ENCODE results near the gene GTPBP6.

Gene GTPBP6

GRCh38 chrX:261919-262352, 56.7 kb downstream of the GTPBP6 start:
- H3K27me3 ChIP-seq (ENCODE audit: insufficient read depth, low read length): no peaks in the 10 kb centered on the region
- H3K14ac ChIP-seq (ENCODE audit: low read length): peak overlapping the region; percentile 81
- H4K12ac ChIP-seq (ENCODE audit: low read depth, low read length): no peak overlapping the region
- H4K91ac ChIP-seq (ENCODE audit: low read depth, low read length): peak overlapping the region; percentile 94
- peak overlapping the region; percentile 94 for H3K27ac ChIP-seq (ENCODE audit: low read depth, low read length)
- no peak overlapping the region for H3K9ac ChIP-seq (ENCODE audit: low read length)
- H2BK5ac ChIP-seq (ENCODE audit: low read depth, low read length, poor library complexity): peak overlapping the region; percentile 19
- DNase-seq: no peak
- WGBS (ENCODE audit: extremely low coverage, insufficient coverage, insufficient read length): no CpG with 5 or more reads among the region's 12 CpGs
- H2AFZ ChIP-seq (ENCODE audit: insufficient read depth, low read length, poor library complexity): no peak overlapping the region
- H2BK120ac ChIP-seq (ENCODE audit: insufficient read depth, low read length, poor library complexity): peak overlapping the region; percentile 96
- no peak overlapping the region for H2AK5ac ChIP-seq (ENCODE audit: low read length)
- H3K4me3 ChIP-seq (ENCODE audit: low read depth, low read length): no peak overlapping the region
- H3K23ac ChIP-seq (ENCODE audit: low read length): no peak overlapping the region
- H3K79me1 ChIP-seq (ENCODE audit: low read length): peaks cover 15% of the 10 kb centered on the region
- H2BK12ac ChIP-seq (ENCODE audit: low read length): peak overlapping the region; percentile 99
- H3K9me3 ChIP-seq (ENCODE audit: insufficient read depth, low read depth, low read length): peaks cover 3% of the 10 kb centered on the region
- H3K4me2 ChIP-seq (ENCODE audit: low read length): peak overlapping the region; percentile 48
- no peak overlapping the region for H3K18ac ChIP-seq (ENCODE audit: low read length)
- H3K36me3 ChIP-seq (ENCODE audit: control insufficient read depth in 1 of 2, insufficient read depth in 2 of 2, low read length in 2 of 2): no peaks in the 10 kb centered on the region
- H3K4ac ChIP-seq (ENCODE audit: low read depth, low read length): no peak overlapping the region
- H4K8ac ChIP-seq (ENCODE audit: low read depth, low read length): peak overlapping the region; percentile 87
- peaks cover 11 to 14% of the 10 kb centered on the region in 2 experiments for H3K4me1 ChIP-seq (ENCODE audit: control insufficient read depth in 1 of 2, insufficient read depth in 2 of 2, low read length in 2 of 2)
- peaks cover 3% of the 10 kb centered on the region for H3K79me2 ChIP-seq (ENCODE audit: control insufficient read depth, insufficient read depth, low read length, poor library complexity)

GRCh38 chrX:261167-261918, 57.3 kb downstream of the GTPBP6 start:
- Histone ChIP-seq H4K91ac (ENCODE audit: low read depth, low read length) (peak overlapping the region; percentile 97), H3K4me3 (ENCODE audit: low read depth, low read length) (no peak overlapping the region), H3K14ac (ENCODE audit: low read length) (peak overlapping the region; percentile 65), H2AFZ (ENCODE audit: insufficient read depth, low read length, poor library complexity) (peak overlapping the region; percentile 38), H4K12ac (ENCODE audit: low read depth, low read length) (peak overlapping the region; percentile 73), H3K79me2 (ENCODE audit: control insufficient read depth, insufficient read depth, low read length, poor library complexity) (peaks cover 3% of the 10 kb centered on the region), H3K4ac (ENCODE audit: low read depth, low read length) (peak overlapping the region; percentile 68), H3K18ac (ENCODE audit: low read length) (peak overlapping the region; percentile 93), H2BK120ac (ENCODE audit: insufficient read depth, low read length, poor library complexity) (peak overlapping the region; percentile 90), H3K79me1 (ENCODE audit: low read length) (peaks cover 15% of the 10 kb centered on the region), H2BK5ac (ENCODE audit: low read depth, low read length, poor library complexity) (peak overlapping the region; percentile 92), H2BK12ac (ENCODE audit: low read length) (peak overlapping the region; percentile 93), H3K4me2 (ENCODE audit: low read length) (peak overlapping the region; percentile 48), H3K27ac (ENCODE audit: low read depth, low read length) (peak overlapping the region; percentile 94), H3K36me3 (ENCODE audit: control insufficient read depth in 1 of 2, insufficient read depth in 2 of 2, low read length in 2 of 2) (no peaks in the 10 kb centered on the region), H3K27me3 (ENCODE audit: insufficient read depth, low read length) (no peaks in the 10 kb centered on the region), H3K23ac (ENCODE audit: low read length) (no peak overlapping the region), H2AK5ac (ENCODE audit: low read length) (peak overlapping the region; percentile 80), H4K8ac (ENCODE audit: low read depth, low read length) (peak overlapping the region; percentile 78), H3K9ac (ENCODE audit: low read length) (no peak overlapping the region), H3K4me1 (ENCODE audit: control insufficient read depth in 1 of 2, insufficient read depth in 2 of 2, low read length in 2 of 2) (peaks cover 11 to 14% of the 10 kb centered on the region in 2 experiments), H3K9me3 (ENCODE audit: insufficient read depth, low read depth, low read length) (peaks cover 3% of the 10 kb centered on the region)
- no CpG with 5 or more reads among the region's 32 CpGs for WGBS (ENCODE audit: extremely low coverage, insufficient coverage, insufficient read length)
- DNase-seq: no peak

- Histone ChIP-seq H3K4me2 (ENCODE audit: low read length) (no peak overlapping the region), H4K8ac (ENCODE audit: low read depth, low read length) (no peak overlapping the region), H3K4me1 (ENCODE audit: control insufficient read depth in 1 of 2, insufficient read depth in 2 of 2, low read length in 2 of 2) (peaks cover 11 to 14% of the 10 kb centered on the region in 2 experiments), H2BK12ac (ENCODE audit: low read length) (no peak overlapping the region), H3K27me3 (ENCODE audit: insufficient read depth, low read length) (no peaks in the 10 kb centered on the region), H3K4ac (ENCODE audit: low read depth, low read length) (no peak overlapping the region), H3K79me1 (ENCODE audit: low read length) (peaks cover 15% of the 10 kb centered on the region), H3K23ac (ENCODE audit: low read length) (no peak overlapping the region), H3K9me3 (ENCODE audit: insufficient read depth, low read depth, low read length) (peaks cover 3% of the 10 kb centered on the region), H3K18ac (ENCODE audit: low read length) (no peak overlapping the region), H2AK5ac (ENCODE audit: low read length) (no peak overlapping the region), H4K12ac (ENCODE audit: low read depth, low read length) (no peak overlapping the region), H3K14ac (ENCODE audit: low read length) (no peak overlapping the region), H2BK120ac (ENCODE audit: insufficient read depth, low read length, poor library complexity) (no peak overlapping the region), H3K27ac (ENCODE audit: low read depth, low read length) (peak overlapping the region; percentile 13), H3K9ac (ENCODE audit: low read length) (no peak overlapping the region), H2AFZ (ENCODE audit: insufficient read depth, low read length, poor library complexity) (no peak overlapping the region), H2BK5ac (ENCODE audit: low read depth, low read length, poor library complexity) (no peak overlapping the region), H4K91ac (ENCODE audit: low read depth, low read length) (peak overlapping the region; percentile 37), H3K79me2 (ENCODE audit: control insufficient read depth, insufficient read depth, low read length, poor library complexity) (peaks cover 3% of the 10 kb centered on the region), H3K4me3 (ENCODE audit: low read depth, low read length) (no peak overlapping the region), H3K36me3 (ENCODE audit: control insufficient read depth in 1 of 2, insufficient read depth in 2 of 2, low read length in 2 of 2) (no peaks in the 10 kb centered on the region)
- DNase-seq: no peak
- WGBS (ENCODE audit: extremely low coverage, insufficient coverage, insufficient read length): no CpG with 5 or more reads among the region's 21 CpGs
Observed at GRCh38 chrX:259692-260355, 58.8 kb downstream of the GTPBP6 start.

GRCh38 chrX:258291-259040, 60.1 kb downstream of the GTPBP6 start:
- no CpG with 5 or more reads among the region's 8 CpGs for WGBS (ENCODE audit: extremely low coverage, insufficient coverage, insufficient read length)
- no peak overlapping the region for H3K23ac ChIP-seq (ENCODE audit: low read length)

More at GRCh38 chrX:258291-259040, 60.1 kb downstream of the GTPBP6 start:
- Histone ChIP-seq H3K79me1 (ENCODE audit: low read length) (peaks cover 15% of the 10 kb centered on the region), H3K79me2 (ENCODE audit: control insufficient read depth, insufficient read depth, low read length, poor library complexity) (peaks cover 3% of the 10 kb centered on the region), H3K4ac (ENCODE audit: low read depth, low read length) (no peak overlapping the region), H3K4me2 (ENCODE audit: low read length) (no peak overlapping the region), H4K8ac (ENCODE audit: low read depth, low read length) (no peak overlapping the region), H2AK5ac (ENCODE audit: low read length) (no peak overlapping the region), H3K4me3 (ENCODE audit: low read depth, low read length) (no peak overlapping the region), H2BK120ac (ENCODE audit: insufficient read depth, low read length, poor library complexity) (no peak overlapping the region), H3K27ac (ENCODE audit: low read depth, low read length) (no peak overlapping the region), H2BK5ac (ENCODE audit: low read depth, low read length, poor library complexity) (no peak overlapping the region), H3K18ac (ENCODE audit: low read length) (no peak overlapping the region), H3K4me1 (ENCODE audit: control insufficient read depth in 1 of 2, insufficient read depth in 2 of 2, low read length in 2 of 2) (peaks cover 11 to 14% of the 10 kb centered on the region in 2 experiments), H4K12ac (ENCODE audit: low read depth, low read length) (no peak overlapping the region), H2BK12ac (ENCODE audit: low read length) (no peak overlapping the region), H3K9ac (ENCODE audit: low read length) (no peak overlapping the region), H2AFZ (ENCODE audit: insufficient read depth, low read length, poor library complexity) (no peak overlapping the region), H3K27me3 (ENCODE audit: insufficient read depth, low read length) (no peaks in the 10 kb centered on the region), H4K91ac (ENCODE audit: low read depth, low read length) (no peak overlapping the region), H3K36me3 (ENCODE audit: control insufficient read depth in 1 of 2, insufficient read depth in 2 of 2, low read length in 2 of 2) (no peaks in the 10 kb centered on the region), H3K9me3 (ENCODE audit: insufficient read depth, low read depth, low read length) (peaks cover 9% of the 10 kb centered on the region), H3K14ac (ENCODE audit: low read length) (no peak overlapping the region)
- DNase-seq: no peak
